Suprapubic skin (tissue), 4 donors: ENCODE results near the gene PAK2. TPM values are rescaled to one million over a fixed set of nuclear protein-coding genes. Genes with fewer than 3 reads are reported as not detected.
"Not testable (repeated sequence)": the region's sequence is repeated elsewhere in the genome, so short reads cannot be mapped to it uniquely, and the experiment has no call there.

Experiments
- DNase-seq, 2 donors: peaks; one replicate each; pipeline ENCODE4 v3.0.0-alpha.2; 2019; ENCODE audit warnings: low spot score in 2 of 2
- H3K27ac ChIP-seq: fragments of 200-600 bp; sonication (generic); one replicate; pipeline ENCODE4 v1.5.1; 2019
- H3K27me3 ChIP-seq: fragments of 200-600 bp; sonication (generic); one replicate; pipeline ENCODE4 v1.5.1; 2019
- H3K36me3 ChIP-seq: fragments of 200-600 bp; sonication (generic); one replicate; pipeline ENCODE4 v1.5.1; 2019
- H3K4me1 ChIP-seq: fragments of 200-600 bp; sonication (generic); one replicate; pipeline ENCODE4 v1.5.1; 2019
- H3K4me3 ChIP-seq: fragments of 200-600 bp; sonication (generic); one replicate; pipeline ENCODE4 v1.5.1; 2019; ENCODE audit warnings: mild to moderate bottlenecking
- H3K9me3 ChIP-seq: fragments of 200-600 bp; sonication (generic); one replicate; pipeline ENCODE4 v1.5.1; 2019
- EP300 ChIP-seq: sonication (generic); formaldehyde crosslinking; IDR thresholded peaks from one replicate; pipeline ENCODE4 v1.6.1; 2017; ENCODE audit warnings: antibody characterized with exemption
- POLR2A ChIP-seq, 2 donors: fragments of 450-650 bp; IDR thresholded peaks; one replicate each; pipeline ENCODE4 v1.6.1; 2017; ENCODE audit warnings: antibody characterized with exemption in 2 of 2, mild to moderate bottlenecking in 2 of 2, moderate library complexity in 2 of 2
- POLR2AphosphoS5 ChIP-seq, 3 donors: sonication (generic); formaldehyde crosslinking; IDR thresholded peaks; one replicate each; pipeline ENCODE4 v1.6.1; 2017; ENCODE audit warnings: antibody characterized with exemption in 3 of 3
- WGBS: methylation state at CpG from one replicate; pipeline ENCODE4 v1.1.5; 2018; 5-methylcytosine and 5-hydroxymethylcytosine counted together
- total RNA-seq, 4 donors: library from RNA; depleted of rRNA; stranded (reverse); fragments of >200 nt; gene quantifications; one replicate each; pipeline ENCODE4 v1.1.0, GENCODE V29; 2016
- TF ChIP-seq, protein P1 (sequence below), 2 donors: fragments of 200-600 bp in 1 of 2; fragments of 450-650 bp in 1 of 2; sonication (generic) in 1 of 2; IDR thresholded peaks; one replicate each; pipeline ENCODE4 v1.5.1; 2016 to 2019; ENCODE audit warnings: antibody characterized with exemption in 2 of 2, mild to moderate bottlenecking in 1 of 2, moderate library complexity in 1 of 2

Gene PAK2
- total RNA-seq, 4 donors from 2014 or later = 29.6 to 42.8 (median 33.5) TPM

DNA sequence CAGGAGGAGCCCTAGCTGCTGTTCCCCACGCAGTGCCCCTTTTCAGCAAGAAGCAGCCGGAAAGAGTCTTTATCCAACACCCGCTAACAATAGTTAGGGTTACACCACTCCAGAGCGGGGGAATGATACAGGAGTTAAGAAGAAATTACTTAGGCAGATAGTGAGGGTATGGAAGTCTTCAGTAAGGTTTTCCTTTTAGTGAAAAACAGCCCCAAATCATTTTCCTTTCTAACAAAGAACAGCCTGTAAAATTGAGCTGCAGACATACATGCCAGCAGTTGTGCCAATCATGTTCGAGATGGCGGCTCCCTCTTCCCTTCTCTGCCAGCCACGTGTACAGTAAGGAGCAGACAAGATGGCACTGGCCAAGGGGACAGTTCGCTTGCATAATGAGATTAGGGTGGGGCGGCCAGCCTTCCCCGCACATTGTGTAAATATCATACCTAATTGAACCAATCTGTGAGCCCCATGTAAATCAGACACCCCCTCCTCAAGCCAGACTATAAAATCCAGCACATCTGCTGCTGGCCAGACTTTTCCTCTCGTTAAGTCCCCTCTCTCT, 109.6 kb downstream of the PAK2 start:
- Histone ChIP-seq H3K27me3 (no peaks in the 10 kb centered on the region), H3K36me3 (no peaks in the 10 kb centered on the region), H3K4me1 (no peaks in the 10 kb centered on the region), H3K27ac (no peak overlapping the region), H3K4me3 (no peak overlapping the region), H3K9me3 (no peaks in the 10 kb centered on the region)
- 73% methylated on average over 11 of the region's 11 CpGs for WGBS
- no peak for DNase-seq
- TF ChIP-seq, protein P1, sequence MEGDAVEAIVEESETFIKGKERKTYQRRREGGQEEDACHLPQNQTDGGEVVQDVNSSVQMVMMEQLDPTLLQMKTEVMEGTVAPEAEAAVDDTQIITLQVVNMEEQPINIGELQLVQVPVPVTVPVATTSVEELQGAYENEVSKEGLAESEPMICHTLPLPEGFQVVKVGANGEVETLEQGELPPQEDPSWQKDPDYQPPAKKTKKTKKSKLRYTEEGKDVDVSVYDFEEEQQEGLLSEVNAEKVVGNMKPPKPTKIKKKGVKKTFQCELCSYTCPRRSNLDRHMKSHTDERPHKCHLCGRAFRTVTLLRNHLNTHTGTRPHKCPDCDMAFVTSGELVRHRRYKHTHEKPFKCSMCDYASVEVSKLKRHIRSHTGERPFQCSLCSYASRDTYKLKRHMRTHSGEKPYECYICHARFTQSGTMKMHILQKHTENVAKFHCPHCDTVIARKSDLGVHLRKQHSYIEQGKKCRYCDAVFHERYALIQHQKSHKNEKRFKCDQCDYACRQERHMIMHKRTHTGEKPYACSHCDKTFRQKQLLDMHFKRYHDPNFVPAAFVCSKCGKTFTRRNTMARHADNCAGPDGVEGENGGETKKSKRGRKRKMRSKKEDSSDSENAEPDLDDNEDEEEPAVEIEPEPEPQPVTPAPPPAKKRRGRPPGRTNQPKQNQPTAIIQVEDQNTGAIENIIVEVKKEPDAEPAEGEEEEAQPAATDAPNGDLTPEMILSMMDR (IDR thresholded peaks at IDR 0.05) = no peak
- no peak for TF ChIP-seq POLR2A (IDR thresholded peaks at IDR 0.05)
- no peak for TF ChIP-seq POLR2AphosphoS5 (IDR thresholded peaks at IDR 0.05)
- no peak for TF ChIP-seq EP300

DNA sequence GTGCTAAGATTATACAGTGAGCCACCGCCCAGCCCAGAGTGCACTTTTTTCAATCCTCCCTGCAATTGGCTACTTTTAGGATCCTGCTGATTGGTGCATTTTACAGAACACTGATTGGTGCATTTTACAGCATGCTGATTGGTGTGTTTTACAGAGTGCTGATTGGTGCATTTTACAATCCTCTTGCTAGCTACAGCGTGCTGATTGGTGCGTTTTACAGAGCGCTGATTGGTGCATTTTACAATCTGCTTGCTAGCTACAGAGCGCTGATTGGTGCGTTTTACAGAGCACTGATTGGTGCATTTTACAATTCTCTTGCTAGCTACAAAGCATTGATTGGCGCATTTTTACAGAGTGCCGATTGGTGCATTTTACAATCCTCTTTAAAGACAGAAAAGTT, 123.3 kb downstream of the PAK2 start:
- H3K4me3 ChIP-seq, DNase-seq, H3K27ac ChIP-seq, H3K27me3 ChIP-seq, H3K36me3 ChIP-seq, H3K4me1 ChIP-seq, H3K9me3 ChIP-seq: not testable (repeated sequence)
- 94% methylated on average over 8 of the region's 8 CpGs for WGBS

DNA sequence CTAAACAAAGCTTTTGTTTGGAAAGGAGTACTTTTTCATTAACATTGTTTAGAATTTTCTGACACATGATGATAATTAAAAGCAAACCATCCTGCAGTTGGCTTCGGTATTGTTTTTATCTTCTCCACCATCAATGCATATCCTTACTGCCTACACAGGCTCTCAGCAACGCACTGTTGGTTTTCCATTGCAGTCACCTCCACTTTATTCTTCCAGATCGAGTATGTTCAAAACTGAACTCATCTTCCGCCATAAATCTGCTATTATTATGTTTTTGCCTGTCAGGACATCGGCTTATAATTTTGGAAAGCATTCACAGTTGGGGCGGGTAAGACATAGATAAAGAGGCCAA, 127.5 kb downstream of the PAK2 start:
- Histone ChIP-seq H3K9me3 (no peaks in the 10 kb centered on the region), H3K4me3 (peak overlapping the region; percentile 95), H3K36me3 (peaks cover 4% of the 10 kb centered on the region), H3K27me3 (no peaks in the 10 kb centered on the region), H3K4me1 (peaks cover 22% of the 10 kb centered on the region), H3K27ac (peak overlapping the region; percentile 96)
- DNase-seq = no peak
- TF ChIP-seq EP300 (no peak), POLR2A (IDR thresholded peaks at IDR 0.05) (no peak), POLR2AphosphoS5 (IDR thresholded peaks at IDR 0.05) (no peak)
- TF ChIP-seq, protein P1 (IDR thresholded peaks at IDR 0.05) = no peak
- 17% methylated on average over 6 of the region's 6 CpGs for WGBS

DNA sequence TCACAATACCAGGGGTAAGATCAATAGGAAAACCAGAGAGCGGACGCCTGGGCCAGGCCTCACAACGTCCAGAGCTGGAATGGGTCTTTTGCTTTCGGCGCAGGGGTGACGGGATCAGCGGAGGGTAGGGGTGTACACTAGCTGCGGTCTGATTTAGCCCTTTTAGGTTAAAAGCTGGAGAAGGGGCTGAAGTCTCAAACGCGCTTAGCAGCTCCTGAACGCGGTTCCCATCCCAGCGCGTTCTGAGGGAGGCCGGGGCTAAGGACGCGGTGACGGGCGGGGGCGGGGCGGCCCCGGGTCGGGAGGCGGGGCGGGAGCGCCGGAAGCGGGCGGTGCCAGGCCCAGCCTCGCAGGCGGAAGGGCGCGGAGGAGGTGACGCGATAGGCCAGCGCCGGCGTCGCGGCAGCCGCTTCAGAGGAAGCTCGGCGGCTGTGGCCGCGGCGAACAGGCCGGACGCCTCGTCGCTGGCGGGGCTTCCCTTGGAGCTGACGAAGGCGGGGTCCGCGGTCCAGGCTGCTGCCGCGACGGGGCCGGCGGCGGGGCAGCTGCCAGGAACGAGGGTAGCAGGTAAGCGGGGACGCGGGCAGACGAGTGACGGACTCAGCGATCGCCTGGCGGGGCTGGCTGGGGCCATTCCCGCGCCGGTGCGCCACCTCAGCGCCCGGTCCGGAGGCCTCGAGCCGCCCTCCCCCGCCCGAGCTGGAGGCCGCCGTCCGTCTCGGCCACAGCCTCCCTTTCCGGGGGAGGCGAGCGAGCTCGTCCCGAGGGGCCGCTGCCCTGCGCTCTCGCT, 128.0 kb downstream of the PAK2 start, which contains the start of gene SENP5:
SENP5 (plus strand) TSS at position 414 of the 790 bp plus-strand sequence. CDS start 17,262 bp downstream, outside the sequence.
- Histone ChIP-seq H3K4me1 (peaks cover 22% of the 10 kb centered on the region), H3K27me3 (no peaks in the 10 kb centered on the region), H3K27ac (peak within 1 kb of the TSS; percentile 96), H3K4me3 (peak within 1 kb of the TSS; percentile 95), H3K36me3 (peaks cover 4% of the 10 kb centered on the region), H3K9me3 (no peaks in the 10 kb centered on the region)
- TF ChIP-seq EP300 = no peak
- peak; percentile 90 to 93 for TF ChIP-seq POLR2A (IDR thresholded peaks at IDR 0.05)
- TF ChIP-seq, protein P1 (IDR thresholded peaks at IDR 0.05) = no peak
- TF ChIP-seq POLR2AphosphoS5 (IDR thresholded peaks at IDR 0.05) = peak; percentile 78 to 89 (median 82)
- peak; percentile 90 to 92 for DNase-seq
- 1% methylated on average over 40 of the region's 93 CpGs for WGBS

DNA sequence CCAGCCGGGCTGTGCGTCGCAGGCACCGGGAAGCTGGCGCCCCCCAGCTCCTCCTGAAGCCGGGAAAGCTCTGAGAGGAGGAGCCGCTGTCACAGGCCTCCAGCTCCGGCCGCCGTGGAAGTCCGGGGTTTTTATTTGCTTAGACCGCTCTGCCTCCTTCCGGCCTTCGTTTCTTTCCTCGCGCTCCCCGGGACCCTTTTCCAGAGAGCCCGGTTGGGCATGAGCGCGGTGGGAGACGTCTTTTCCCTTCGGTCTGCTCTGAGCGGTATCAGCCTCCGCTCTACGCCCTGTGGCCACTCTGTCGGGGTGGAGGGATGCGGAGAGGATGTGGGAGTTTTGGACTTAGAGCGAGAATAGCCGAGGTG, 128.6 kb downstream of the PAK2 start:
- Histone ChIP-seq H3K27ac (peak overlapping the region; percentile 96), H3K36me3 (peaks cover 4% of the 10 kb centered on the region), H3K4me3 (peak overlapping the region; percentile 95), H3K9me3 (no peaks in the 10 kb centered on the region), H3K27me3 (no peaks in the 10 kb centered on the region), H3K4me1 (peaks cover 22% of the 10 kb centered on the region)
- WGBS = under 1% methylated on average over 17 of the region's 29 CpGs
- DNase-seq = peak in 1 of 2 donors; percentile 64
- TF ChIP-seq POLR2AphosphoS5 (IDR thresholded peaks at IDR 0.05) (no peak), POLR2A (IDR thresholded peaks at IDR 0.05) (no peak), EP300 (no peak)

DNA sequence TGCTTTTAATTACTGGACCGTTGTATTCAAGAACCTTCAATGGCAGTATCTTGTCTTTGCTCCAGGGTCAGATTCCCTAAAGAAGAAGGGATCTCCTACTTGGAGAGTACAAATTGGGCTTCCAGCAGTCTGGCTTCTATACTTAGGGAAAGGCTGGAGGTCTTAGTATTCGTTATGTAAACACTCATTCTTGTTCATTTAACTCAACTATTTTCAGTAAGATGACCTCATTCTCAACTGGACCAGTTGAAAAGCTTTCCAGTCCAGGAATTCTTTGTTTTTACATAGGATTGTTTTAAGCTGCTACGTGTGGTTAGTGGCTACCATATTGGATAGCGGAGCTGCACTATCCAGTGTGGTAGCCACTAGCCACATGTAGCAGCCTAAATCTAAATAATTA, 132.7 kb downstream of the PAK2 start:
- TF ChIP-seq EP300 (no peak), POLR2A (IDR thresholded peaks at IDR 0.05) (no peak), POLR2AphosphoS5 (IDR thresholded peaks at IDR 0.05) (no peak)
- TF ChIP-seq, protein P1 (IDR thresholded peaks at IDR 0.05) = no peak
- Histone ChIP-seq H3K27ac (no peak overlapping the region), H3K36me3 (peaks cover 4% of the 10 kb centered on the region), H3K9me3 (no peaks in the 10 kb centered on the region), H3K4me1 (peaks cover 16% of the 10 kb centered on the region), H3K4me3 (no peak overlapping the region), H3K27me3 (no peaks in the 10 kb centered on the region)
- no peak for DNase-seq
- 83% methylated on average over 4 of the region's 4 CpGs for WGBS

DNA sequence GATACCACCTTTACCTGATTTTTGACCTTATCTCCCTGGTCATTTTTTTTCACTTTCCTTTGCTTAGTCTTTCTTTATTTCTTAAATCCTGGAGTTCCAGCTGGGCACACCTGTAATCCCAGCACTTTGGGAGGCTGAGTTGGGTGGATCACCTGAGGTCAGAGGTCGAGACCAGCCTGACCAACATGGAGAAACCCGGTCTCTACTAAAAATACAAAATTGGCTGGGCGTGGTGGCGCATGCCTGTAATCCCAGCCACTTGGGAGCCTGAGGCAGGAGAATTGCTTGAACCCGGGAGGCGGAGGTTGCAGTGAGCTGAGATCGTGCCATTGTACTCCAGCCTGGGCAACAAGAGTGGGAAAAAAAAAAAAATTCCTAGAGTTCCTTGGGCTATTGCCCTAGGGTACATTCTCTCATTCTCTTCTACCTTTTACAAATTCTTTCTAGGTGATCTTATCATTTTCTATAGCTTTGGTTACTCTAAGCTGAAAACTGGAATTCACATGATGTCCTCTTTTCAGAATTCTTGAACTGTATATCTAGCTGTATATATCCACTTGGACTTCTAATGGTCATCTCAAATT, 134.9 kb downstream of the PAK2 start:
- H3K27ac ChIP-seq, H3K36me3 ChIP-seq, H3K9me3 ChIP-seq, DNase-seq, H3K4me3 ChIP-seq, H3K4me1 ChIP-seq, H3K27me3 ChIP-seq: not testable (repeated sequence)
- 87% methylated on average over 7 of the region's 7 CpGs for WGBS
